HFFc6 (cell line): ENCODE data around the gene VAV3. TPM values are rescaled to one million over a fixed set of nuclear protein-coding genes. Genes with fewer than 3 reads are reported as not detected.

Experiments used
- DNase-seq: peaks from one replicate; pipeline ENCODE4 v3.0.0-alpha.2; 2018
- H3K27ac Mint-ChIP-seq: 2 replicates; pipeline ENCODE4 v1.8.0; 2020; ENCODE audit warnings: mild to moderate bottlenecking, mixed read lengths
- H3K27me3 Mint-ChIP-seq: 2 replicates; pipeline ENCODE4 v1.8.0; 2021; ENCODE audit warnings: mild to moderate bottlenecking, moderate library complexity, mixed read lengths; ENCODE audit not compliant: insufficient read depth
- H3K36me3 Mint-ChIP-seq: 2 replicates; pipeline ENCODE4 v1.8.0; 2021; ENCODE audit warnings: low read depth, mixed read lengths
- H3K4me1 Mint-ChIP-seq: 2 replicates; pipeline ENCODE4 v1.8.0; 2020; ENCODE audit warnings: low read depth, mixed read lengths
- H3K4me3 Mint-ChIP-seq: 2 replicates; pipeline ENCODE4 v1.8.0; 2020; ENCODE audit warnings: mild to moderate bottlenecking, moderate library complexity, mixed read lengths
- H3K9me3 Mint-ChIP-seq: 2 replicates; pipeline ENCODE4 v1.8.0; 2020; ENCODE audit warnings: mild to moderate bottlenecking, mixed read lengths
- total RNA-seq, 6 experiments: library from RNA; stranded (reverse); fragmentation: NEBNext Ultra II Directional; extraction: Animal tissue kit (Norgen Biotek cat#: 25700); gene quantifications; 2 replicates in 1 of 6; 3 replicates in 5 of 6; pipeline ENCODE4 v1.2.3, GENCODE V29; 2021
- TF ChIP-seq, protein P1 (sequence below): fragments of 200-600 bp; sonication (generic); IDR thresholded peaks from 2 replicates; pipeline ENCODE4 v1.5.0; 2021; ENCODE audit warnings: antibody characterized with exemption, mild to moderate bottlenecking

VAV3 gene
- total RNA-seq, 6 experiments from 2014 or later = not detected

GRCh38 chr1:107829036-107829770 is 135.8 kb downstream of the VAV3 start:
- Mint-ChIP-seq H3K4me3 (no peak overlapping the region), H3K27me3 (no peaks in the 10 kb centered on the region), H3K27ac (no peak overlapping the region), H3K9me3 (no peaks in the 10 kb centered on the region), H3K4me1 (no peaks in the 10 kb centered on the region), H3K36me3 (no peaks in the 10 kb centered on the region)
- DNase-seq = no peak
- TF ChIP-seq, protein P1, sequence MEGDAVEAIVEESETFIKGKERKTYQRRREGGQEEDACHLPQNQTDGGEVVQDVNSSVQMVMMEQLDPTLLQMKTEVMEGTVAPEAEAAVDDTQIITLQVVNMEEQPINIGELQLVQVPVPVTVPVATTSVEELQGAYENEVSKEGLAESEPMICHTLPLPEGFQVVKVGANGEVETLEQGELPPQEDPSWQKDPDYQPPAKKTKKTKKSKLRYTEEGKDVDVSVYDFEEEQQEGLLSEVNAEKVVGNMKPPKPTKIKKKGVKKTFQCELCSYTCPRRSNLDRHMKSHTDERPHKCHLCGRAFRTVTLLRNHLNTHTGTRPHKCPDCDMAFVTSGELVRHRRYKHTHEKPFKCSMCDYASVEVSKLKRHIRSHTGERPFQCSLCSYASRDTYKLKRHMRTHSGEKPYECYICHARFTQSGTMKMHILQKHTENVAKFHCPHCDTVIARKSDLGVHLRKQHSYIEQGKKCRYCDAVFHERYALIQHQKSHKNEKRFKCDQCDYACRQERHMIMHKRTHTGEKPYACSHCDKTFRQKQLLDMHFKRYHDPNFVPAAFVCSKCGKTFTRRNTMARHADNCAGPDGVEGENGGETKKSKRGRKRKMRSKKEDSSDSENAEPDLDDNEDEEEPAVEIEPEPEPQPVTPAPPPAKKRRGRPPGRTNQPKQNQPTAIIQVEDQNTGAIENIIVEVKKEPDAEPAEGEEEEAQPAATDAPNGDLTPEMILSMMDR = no peak

DNA sequence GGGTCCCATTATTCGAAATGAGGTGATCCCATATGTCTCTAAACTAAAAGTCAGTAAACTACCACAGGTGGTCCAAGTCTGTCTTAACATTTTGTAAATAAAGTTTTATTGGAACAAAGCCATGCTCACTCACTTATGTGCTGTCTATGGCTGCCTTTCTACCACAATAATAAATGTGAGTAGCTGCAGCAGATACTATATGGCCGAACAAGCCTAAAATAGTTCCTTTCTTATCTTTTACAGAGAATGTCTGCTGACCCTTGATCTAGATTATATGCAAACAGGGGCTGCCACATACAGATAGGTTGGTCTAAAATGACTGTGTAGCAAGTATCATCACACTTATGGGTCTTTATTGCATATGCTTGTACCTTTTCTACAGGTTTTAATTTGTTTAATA is 140.0 kb downstream of the VAV3 start:
- H3K27ac Mint-ChIP-seq = no peak overlapping the region
- no peak overlapping the region for H3K4me3 Mint-ChIP-seq
- peaks cover 3% of the 10 kb centered on the region for H3K27me3 Mint-ChIP-seq
- TF ChIP-seq, protein P1 = no peak
- no peak for DNase-seq
- H3K9me3 Mint-ChIP-seq = peaks cover 4% of the 10 kb centered on the region; the same call in 1 of the 2 replicates
- H3K36me3 Mint-ChIP-seq = no peaks in the 10 kb centered on the region
- no peaks in the 10 kb centered on the region for H3K4me1 Mint-ChIP-seq

- H3K36me3 Mint-ChIP-seq = no peaks in the 10 kb centered on the region
- no peak overlapping the region for H3K27ac Mint-ChIP-seq
- no peak overlapping the region for H3K4me3 Mint-ChIP-seq
- peaks cover 4% of the 10 kb centered on the region; the same call in 1 of the 2 replicates for H3K9me3 Mint-ChIP-seq
- no peak for DNase-seq
- peaks cover 10% of the 10 kb centered on the region for H3K27me3 Mint-ChIP-seq
- no peaks in the 10 kb centered on the region for H3K4me1 Mint-ChIP-seq
- TF ChIP-seq, protein P1 = no peak
Observed at GRCh38 chr1:107821340-107821739, 143.6 kb downstream of the VAV3 start.

- no peaks in the 10 kb centered on the region for H3K36me3 Mint-ChIP-seq
- peaks cover 10% of the 10 kb centered on the region for H3K27me3 Mint-ChIP-seq
- no peak for DNase-seq
- no peak overlapping the region for H3K4me3 Mint-ChIP-seq
- no peaks in the 10 kb centered on the region for H3K4me1 Mint-ChIP-seq
- TF ChIP-seq, protein P1 = no peak
- H3K9me3 Mint-ChIP-seq = peaks cover 4% of the 10 kb centered on the region; the same call in 1 of the 2 replicates
- H3K27ac Mint-ChIP-seq = no peak overlapping the region
Observed at GRCh38 chr1:107820801-107821200, 144.2 kb downstream of the VAV3 start.

- peaks cover 10% of the 10 kb centered on the region for H3K27me3 Mint-ChIP-seq
- H3K36me3 Mint-ChIP-seq = no peaks in the 10 kb centered on the region
- no peak overlapping the region for H3K27ac Mint-ChIP-seq
- DNase-seq = no peak
- TF ChIP-seq, protein P1 = no peak
- no peaks in the 10 kb centered on the region for H3K4me1 Mint-ChIP-seq
- no peak overlapping the region for H3K4me3 Mint-ChIP-seq
- H3K9me3 Mint-ChIP-seq = peaks cover 4% of the 10 kb centered on the region; the same call in 1 of the 2 replicates
Observed at GRCh38 chr1:107817935-107818334, 147.0 kb downstream of the VAV3 start.
